GM18861 (cell line): Measurements from ENCODE around the gene ALPI.
"Not testable (repeated sequence)": the region's sequence is repeated elsewhere in the genome, so short reads cannot be mapped to it uniquely, and the experiment has no call there.

ENCODE experiments used
- ATAC-seq: cut with Tn5 transposase; IDR thresholded peaks from one replicate; pipeline ENCODE4 v1.9.1; 2021; ENCODE audit not compliant: unreplicated experiment

ALPI gene

GRCh38 chr2:232455426-232456255 lies at the start of gene ALPI:
Gene ALPI, plus strand, starts transcription at chr2:232456153. Its CDS starts 47 bp downstream, at chr2:232456200.
- ATAC-seq, result no peak

- no peak for ATAC-seq
Measured at GRCh38 chr2:232406556-232407310, 49.2 kb upstream of the ALPI start, which contains the start of gene ALPG. Gene ALPG, plus strand, starts transcription at chr2:232406844. Its CDS starts 51 bp downstream, at chr2:232406895.

DNA sequence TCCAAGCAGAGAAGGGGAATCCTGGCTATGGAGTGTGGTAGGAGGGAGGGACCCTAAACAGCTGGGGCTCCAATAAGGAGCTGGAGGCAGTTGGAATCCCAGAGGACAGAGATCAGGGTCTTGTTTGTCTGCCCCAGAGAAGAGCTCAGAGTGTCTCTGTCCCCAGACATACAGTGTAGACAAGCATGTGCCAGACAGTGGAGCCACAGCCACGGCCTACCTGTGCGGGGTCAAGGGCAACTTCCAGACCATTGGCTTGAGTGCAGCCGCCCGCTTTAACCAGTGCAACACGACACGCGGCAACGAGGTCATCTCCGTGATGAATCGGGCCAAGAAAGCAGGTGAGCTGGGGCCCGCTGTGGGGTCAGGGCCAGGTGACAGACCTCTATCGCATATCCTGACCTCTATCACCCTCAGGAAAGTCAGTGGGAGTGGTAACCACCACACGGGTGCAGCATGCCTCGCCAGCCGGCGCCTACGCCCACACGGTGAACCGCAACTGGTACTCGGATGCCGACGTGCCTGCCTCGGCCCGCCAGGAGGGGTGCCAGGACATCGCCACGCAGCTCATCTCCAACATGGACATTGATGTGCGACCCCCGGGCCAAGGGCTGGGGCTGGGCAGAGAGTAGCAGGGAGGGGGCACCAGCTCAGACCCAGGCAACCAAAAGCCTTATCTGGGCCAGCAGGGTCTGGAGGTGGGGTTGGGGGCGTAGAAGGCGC lies 48.4 kb upstream of the ALPI start:
- not testable (repeated sequence) for ATAC-seq

DNA sequence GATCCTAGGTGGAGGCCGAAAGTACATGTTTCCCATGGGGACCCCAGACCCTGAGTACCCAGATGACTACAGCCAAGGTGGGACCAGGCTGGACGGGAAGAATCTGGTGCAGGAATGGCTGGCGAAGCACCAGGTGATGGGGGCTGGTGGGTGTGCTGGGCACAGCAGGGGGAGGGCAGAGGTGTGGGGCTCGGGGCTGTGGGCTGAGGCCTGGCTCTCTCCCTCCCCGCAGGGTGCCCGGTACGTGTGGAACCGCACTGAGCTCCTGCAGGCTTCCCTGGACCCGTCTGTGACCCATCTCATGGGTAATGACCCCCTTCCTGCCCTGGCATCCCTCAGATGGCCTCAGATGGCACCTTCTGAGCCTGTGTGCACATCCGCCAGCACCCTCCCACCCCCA lies 47.7 kb upstream of the ALPI start:
- not testable (repeated sequence) for ATAC-seq

GRCh38 chr2:232409617-232410016 lies 46.3 kb upstream of the ALPI start:
- ATAC-seq, result not testable (repeated sequence)

DNA sequence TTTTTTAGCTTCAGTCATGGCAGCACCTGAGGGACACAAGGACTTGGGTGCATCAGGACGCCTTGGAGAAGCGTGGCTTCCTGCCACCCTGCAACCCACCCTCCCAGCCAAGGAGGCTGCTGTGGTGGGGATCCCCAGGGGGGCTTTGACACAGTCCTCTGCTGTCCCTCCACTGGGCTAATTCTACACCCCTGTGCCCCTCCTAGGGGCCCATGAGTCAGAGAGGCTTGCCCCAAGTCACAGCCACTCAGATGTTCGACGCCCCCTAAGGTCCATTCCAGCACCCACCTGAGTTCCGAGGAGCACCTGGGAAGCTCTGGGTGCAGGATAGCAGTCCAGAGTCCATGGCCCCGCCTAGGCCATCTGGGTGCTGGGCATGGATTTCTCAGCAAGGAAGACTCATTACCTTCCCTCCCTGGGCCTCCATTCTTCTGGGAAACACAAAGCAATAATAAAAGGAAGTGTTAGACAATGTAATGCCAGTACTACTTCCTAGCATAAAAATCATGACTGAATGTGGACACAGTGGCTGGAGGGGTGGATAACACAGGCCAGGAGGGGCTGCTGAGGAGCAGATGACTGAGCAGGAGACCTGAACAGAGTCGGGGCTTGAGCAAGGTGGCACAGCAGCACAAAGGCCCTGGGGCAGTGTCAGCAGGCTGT lies 45.6 kb upstream of the ALPI start:
- no peak for ATAC-seq

DNA sequence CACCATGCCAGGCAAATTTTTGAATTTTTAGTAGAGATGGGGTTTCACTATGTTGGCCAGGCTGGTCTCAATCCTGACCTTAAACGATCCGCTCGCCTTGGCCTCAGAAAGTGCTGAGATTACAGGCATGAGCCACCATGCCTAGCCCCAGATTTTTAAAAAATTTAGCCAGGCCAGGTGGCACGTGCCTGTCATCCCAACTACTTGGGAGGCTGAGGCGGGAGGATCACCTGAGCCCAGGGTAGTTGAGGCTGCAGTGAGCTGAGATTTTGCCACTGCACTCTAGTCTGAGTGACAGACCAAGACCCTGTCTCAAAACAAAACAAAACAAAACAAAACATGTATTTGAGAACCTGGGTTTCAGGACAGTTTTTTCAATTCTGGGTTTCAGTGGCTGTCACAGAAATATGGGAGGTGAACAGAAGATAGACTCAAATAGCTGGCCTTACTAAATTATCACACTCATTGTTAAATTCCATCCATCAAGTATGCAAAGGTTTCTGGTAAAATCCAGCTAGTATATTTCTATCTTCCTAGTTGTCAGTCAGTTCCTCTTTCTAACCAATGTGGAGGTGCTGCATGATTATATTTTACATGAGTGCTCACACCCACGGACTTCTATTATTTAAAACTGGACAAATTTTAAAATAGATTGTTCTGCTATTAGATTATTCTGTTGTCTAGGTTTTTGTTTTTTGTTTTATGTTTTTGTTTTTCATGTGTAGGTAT lies 43.9 kb upstream of the ALPI start:
- ATAC-seq, result no peak

DNA sequence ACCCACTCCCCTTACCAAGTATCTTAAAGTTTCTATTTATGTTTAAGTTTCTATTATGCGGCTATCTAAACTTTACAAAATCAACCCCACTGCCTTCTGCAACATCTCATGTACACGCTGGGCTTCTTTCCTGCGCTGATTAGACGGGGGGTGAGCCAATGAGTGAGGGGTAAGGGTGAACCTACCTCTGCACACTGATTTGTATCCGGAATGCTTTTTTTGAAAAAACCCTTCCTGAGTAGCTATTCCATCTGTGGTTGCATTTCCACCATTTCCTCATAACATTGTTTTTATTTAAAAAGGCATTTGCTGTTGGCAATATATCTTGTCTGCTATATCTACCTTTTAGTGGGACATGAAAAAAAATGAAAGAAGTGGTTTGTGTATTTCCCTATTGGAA lies 43.0 kb upstream of the ALPI start:
- ATAC-seq, result no peak

DNA sequence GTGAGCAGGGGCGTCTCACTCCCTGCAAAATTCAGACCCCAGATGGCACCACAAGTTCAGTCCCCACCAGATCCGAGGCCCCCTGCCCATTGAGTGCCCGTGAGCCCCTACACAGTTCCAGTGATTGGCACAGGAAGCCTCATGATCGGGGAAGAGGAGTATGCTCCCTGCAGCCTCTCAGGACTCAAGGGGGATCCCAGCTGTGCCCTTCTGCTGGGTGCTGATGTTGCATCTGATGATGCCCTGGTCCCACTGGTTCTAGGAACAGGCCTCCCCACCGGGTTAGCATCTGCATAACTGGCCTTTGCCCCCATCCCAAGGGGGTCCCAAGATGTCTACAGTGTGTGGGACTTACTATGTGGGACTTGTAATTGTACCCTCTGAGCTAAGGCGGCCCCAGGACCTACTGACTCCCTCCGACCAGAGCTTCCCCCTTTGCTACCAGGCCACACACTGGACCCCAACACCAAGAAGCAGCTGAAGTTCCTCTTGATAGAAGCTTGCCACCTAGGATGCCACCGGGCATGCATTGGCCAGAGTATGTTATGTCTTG lies 40.7 kb upstream of the ALPI start:
- ATAC-seq, result no peak

- ATAC-seq, result no peak
Measured at GRCh38 chr2:232415736-232416520, 40.0 kb upstream of the ALPI start.

- no peak for ATAC-seq
Measured at GRCh38 chr2:232416521-232417470, 39.2 kb upstream of the ALPI start.

- ATAC-seq, result no peak
Measured at GRCh38 chr2:232417489-232417888, 38.5 kb upstream of the ALPI start.

DNA sequence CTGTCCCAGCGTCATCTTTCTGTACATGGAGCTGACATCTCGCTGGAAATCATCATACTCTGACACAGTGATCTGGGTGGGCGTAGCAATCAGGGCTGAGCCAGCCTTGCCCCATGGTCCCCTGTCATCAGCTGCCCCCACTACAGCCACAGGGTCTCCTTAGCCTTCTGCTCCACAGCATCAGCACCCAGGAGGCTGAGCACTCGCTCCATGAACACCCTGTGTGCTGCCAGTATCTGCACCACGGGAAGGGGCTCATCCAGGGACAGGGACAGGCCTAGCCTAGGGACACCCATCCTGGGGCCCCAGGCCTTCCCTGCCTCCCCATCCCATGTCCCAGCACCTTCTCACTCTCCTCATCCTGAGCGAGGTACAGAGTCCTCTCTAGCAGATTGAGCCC lies 37.9 kb upstream of the ALPI start:
- no peak for ATAC-seq

DNA sequence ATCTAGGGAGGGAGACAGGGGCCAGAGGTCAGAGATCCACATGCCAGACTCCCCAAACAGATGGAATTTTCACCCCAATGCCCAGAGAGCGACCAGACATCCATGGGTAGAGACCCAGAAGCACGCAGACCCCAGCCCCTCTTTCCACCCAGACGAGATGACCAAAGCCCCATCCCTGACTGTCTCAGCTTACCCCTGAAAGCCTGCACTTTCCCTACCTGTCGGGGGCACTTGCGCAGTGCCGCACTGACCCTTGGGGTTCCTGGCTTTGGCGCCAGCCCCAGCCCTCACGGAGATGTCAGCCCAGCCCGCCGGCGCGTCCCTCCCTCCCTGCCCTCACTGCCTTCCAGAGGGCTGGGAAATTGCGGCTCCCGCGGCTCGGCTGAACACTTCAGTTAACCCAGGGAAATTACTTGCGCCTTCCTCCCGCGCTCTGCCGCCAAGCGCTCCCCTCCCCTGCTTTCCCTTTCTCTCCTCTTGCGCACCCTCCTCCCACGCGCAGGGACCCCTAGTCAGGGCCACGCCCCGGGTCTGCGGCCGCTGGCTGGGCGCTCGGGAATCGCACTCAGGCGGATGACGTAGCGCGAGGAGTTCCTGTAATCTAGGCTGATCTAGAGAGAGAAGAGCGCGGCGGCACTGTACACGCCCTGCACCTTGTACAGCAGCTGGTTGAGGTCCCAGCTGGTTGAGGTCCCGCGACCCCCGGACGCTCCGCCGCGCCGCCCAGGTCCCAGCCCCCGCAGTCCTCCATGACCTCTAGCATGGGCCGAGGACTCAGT lies 37.3 kb upstream of the ALPI start:
- ATAC-seq, result no peak

- ATAC-seq, result no peak
Measured at GRCh38 chr2:232419245-232420072, 36.5 kb upstream of the ALPI start.

GRCh38 chr2:232420073-232420454 lies 35.9 kb upstream of the ALPI start:
- no peak for ATAC-seq
